HEK293T (cell line): ENCODE measurements around the gene MDC1.

ENCODE experiments used
- BHLHE40 ChIP-seq: fragments of 450-650 bp; IDR thresholded peaks from 2 replicates; pipeline ENCODE4 v1.6.1; 2016; ENCODE audit warnings: mild to moderate bottlenecking, moderate library complexity, borderline replicate concordance
- ELF4 ChIP-seq: fragments of 450-650 bp; IDR thresholded peaks from 2 replicates; pipeline ENCODE4 v1.6.1; 2017; ENCODE audit warnings: antibody characterized with exemption
- FOXK2 ChIP-seq: fragments of 450-650 bp; IDR thresholded peaks from 2 replicates; pipeline ENCODE4 v1.6.1; 2016; ENCODE audit warnings: mild to moderate bottlenecking
- NFRKB ChIP-seq: fragments of 450-650 bp; IDR thresholded peaks from 2 replicates; pipeline ENCODE4 v1.6.1; 2016; ENCODE audit warnings: mild to moderate bottlenecking, moderate library complexity
- SP1 ChIP-seq: fragments of 450-650 bp; IDR thresholded peaks from 2 replicates; pipeline ENCODE4 v1.6.1; 2017
- ZNF384 ChIP-seq: fragments of 450-650 bp; IDR thresholded peaks from 2 replicates; pipeline ENCODE4 v1.6.1; 2016

DNA sequence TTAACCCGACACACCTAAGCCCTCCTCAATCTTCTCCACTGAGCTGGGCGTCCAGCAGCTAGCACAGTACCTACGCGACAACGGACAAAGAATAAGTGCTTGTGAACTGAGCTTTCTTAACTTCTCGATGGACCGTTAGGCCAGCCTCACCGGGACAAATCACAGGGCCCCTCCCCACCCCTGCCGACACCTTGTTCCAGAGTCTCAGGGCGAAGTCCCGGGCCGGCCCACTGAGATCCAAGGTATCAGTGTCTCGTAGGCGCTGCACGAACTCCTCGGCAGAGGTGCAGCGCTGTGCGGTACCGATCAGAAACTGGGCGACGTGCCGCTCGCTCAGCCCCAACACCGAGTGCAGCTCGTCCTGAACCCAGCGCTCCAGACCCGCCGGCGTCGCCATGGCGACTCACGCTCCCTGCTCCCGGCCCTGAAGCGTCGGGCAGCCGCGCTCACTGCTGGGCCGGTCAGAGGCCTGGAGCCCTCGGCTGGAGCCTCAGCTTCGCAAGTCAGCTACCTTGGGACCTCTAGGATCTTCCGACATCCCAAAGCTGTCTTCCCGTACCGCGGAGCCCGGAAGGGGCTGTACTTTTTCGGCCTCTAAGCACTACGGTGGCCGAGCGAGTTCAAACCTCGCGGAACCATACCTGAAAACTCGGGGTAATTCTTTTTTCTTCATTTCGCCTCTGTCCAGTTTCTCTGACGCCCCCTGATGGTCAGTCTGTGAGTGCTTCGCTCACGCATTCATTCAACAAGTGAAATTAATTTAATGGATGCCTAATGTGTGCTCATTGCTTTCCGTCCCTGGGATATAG, 44.4 kb downstream of the MDC1 start, which contains the start of gene DHX16:
- no peak for TF ChIP-seq ZNF384
- TF ChIP-seq ELF4, result peak; percentile 60
- TF ChIP-seq SP1, result no peak
- no peak for TF ChIP-seq BHLHE40
- TF ChIP-seq NFRKB, result no peak
- TF ChIP-seq FOXK2, result no peak
